ENCODE results near the gene ZDHHC7. TPM values are rescaled to one million over a fixed set of nuclear protein-coding genes. Genes with fewer than 3 reads are reported as not detected.
A peak's percentile ranks its signal among the peaks of the same experiment; 100 is the strongest.

Gene ZDHHC7
- total RNA-seq, 2 experiments from 2014 or later, result 20.7 to 23.6 TPM

GRCh38 chr16:84999857-85000480, 11.4 kb downstream of the ZDHHC7 start:
- Mint-ChIP-seq H3K4me3 (no peak overlapping the region), H3K27me3 (no peaks in the 10 kb centered on the region), H3K4me1 (ENCODE audit: low read depth) (peaks cover 43% of the 10 kb centered on the region), H3K36me3 (ENCODE audit: low read depth) (peaks cover 14% of the 10 kb centered on the region), H3K27ac (no peak overlapping the region), H3K9me3 (no peaks in the 10 kb centered on the region)
- DNase-seq, result no peak
- ATAC-seq, result no peak
- CTCF ChIA-PET, result no interaction called here
- POLR2A ChIA-PET, result no interaction called here
- intact Hi-C loops (cut with micrococcal nuclease), result no loop called here
- TF ChIP-seq, protein P1, sequence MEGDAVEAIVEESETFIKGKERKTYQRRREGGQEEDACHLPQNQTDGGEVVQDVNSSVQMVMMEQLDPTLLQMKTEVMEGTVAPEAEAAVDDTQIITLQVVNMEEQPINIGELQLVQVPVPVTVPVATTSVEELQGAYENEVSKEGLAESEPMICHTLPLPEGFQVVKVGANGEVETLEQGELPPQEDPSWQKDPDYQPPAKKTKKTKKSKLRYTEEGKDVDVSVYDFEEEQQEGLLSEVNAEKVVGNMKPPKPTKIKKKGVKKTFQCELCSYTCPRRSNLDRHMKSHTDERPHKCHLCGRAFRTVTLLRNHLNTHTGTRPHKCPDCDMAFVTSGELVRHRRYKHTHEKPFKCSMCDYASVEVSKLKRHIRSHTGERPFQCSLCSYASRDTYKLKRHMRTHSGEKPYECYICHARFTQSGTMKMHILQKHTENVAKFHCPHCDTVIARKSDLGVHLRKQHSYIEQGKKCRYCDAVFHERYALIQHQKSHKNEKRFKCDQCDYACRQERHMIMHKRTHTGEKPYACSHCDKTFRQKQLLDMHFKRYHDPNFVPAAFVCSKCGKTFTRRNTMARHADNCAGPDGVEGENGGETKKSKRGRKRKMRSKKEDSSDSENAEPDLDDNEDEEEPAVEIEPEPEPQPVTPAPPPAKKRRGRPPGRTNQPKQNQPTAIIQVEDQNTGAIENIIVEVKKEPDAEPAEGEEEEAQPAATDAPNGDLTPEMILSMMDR (IDR thresholded peaks at IDR 0.05), result no peak

- Mint-ChIP-seq H3K27me3 (no peaks in the 10 kb centered on the region), H3K4me1 (ENCODE audit: low read depth) (peaks cover 37% of the 10 kb centered on the region), H3K9me3 (no peaks in the 10 kb centered on the region), H3K4me3 (no peak overlapping the region), H3K27ac (no peak overlapping the region), H3K36me3 (ENCODE audit: low read depth) (peaks cover 21% of the 10 kb centered on the region)
- TF ChIP-seq, protein P1 (IDR thresholded peaks at IDR 0.05), result no peak
- ATAC-seq (no peak), DNase-seq (no peak)
- ChIA-PET POLR2A (interaction anchor here (0.6 kb wide), 1 partner anchor 392 kb away, joined by 3 read pairs; no protein-coding TSS in a partner anchor), CTCF (interaction anchor here (1.0 kb wide), 1 partner anchor 87 kb away, joined by 5 read pairs; no protein-coding TSS in a partner anchor)
- intact Hi-C loops (cut with micrococcal nuclease), result no loop called here
These were observed 12.1 kb downstream of the ZDHHC7 start for GRCh38 chr16:84999200-84999599.

DNA sequence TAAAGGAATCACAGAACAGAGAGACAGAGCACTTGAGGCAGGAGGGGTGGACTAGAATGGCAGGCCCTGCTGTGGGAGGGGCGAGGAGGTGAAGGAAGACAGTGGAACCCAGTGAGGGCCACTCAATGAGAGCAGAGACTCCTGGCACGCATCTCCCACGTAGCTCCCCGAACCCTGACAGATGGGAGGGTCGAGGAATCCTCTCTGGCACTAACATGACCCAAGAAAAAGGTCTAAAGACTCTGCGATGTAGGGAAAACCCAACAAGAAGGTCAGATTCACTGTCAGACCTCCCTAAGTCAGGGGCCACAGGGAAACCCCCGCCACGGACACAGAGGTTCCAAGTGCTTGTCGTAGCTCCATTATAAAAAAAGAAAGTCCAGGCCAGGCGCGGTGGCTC, 15.0 kb downstream of the ZDHHC7 start:
- no peak overlapping the region for H3K4me3 Mint-ChIP-seq
- peaks cover 14% of the 10 kb centered on the region for H3K4me1 Mint-ChIP-seq (ENCODE audit: low read depth)
- intact Hi-C loops (cut with micrococcal nuclease), result no loop called here
- H3K9me3 Mint-ChIP-seq, result no peaks in the 10 kb centered on the region
- ATAC-seq, result no peak
- DNase-seq, result no peak
- no peaks in the 10 kb centered on the region for H3K27me3 Mint-ChIP-seq
- TF ChIP-seq, protein P1 (IDR thresholded peaks at IDR 0.05), result no peak
- H3K27ac Mint-ChIP-seq, result no peak overlapping the region
- peaks cover 20% of the 10 kb centered on the region for H3K36me3 Mint-ChIP-seq (ENCODE audit: low read depth)
- POLR2A ChIA-PET, result interaction anchor here (1.0 kb wide), 1 partner anchor 14 kb away, joined by 4 read pairs; no protein-coding TSS in a partner anchor
- CTCF ChIA-PET, result interaction anchor here (1.0 kb wide), 1 partner anchor 28 kb away, joined by 3 read pairs; no protein-coding TSS in a partner anchor

- H3K27ac Mint-ChIP-seq, result peak overlapping the region; percentile 28
- no peaks in the 10 kb centered on the region for H3K27me3 Mint-ChIP-seq
- no peak for ATAC-seq
- H3K9me3 Mint-ChIP-seq, result no peaks in the 10 kb centered on the region
- H3K4me1 Mint-ChIP-seq (ENCODE audit: low read depth), result peaks cover 14% of the 10 kb centered on the region
- TF ChIP-seq, protein P1 (IDR thresholded peaks at IDR 0.05), result no peak
- peaks cover 24% of the 10 kb centered on the region for H3K36me3 Mint-ChIP-seq (ENCODE audit: low read depth)
- intact Hi-C loops (cut with micrococcal nuclease), result no loop called here
- no peak overlapping the region for H3K4me3 Mint-ChIP-seq
- CTCF ChIA-PET, result interaction anchor here (1.0 to 2.0 kb wide), 3 partner anchors 25 to 43 kb away, joined by 3 to 12 read pairs (median 6); no protein-coding TSS in a partner anchor
- peak; percentile 8 for DNase-seq
- POLR2A ChIA-PET, result no interaction called here
These were observed 15.7 kb downstream of the ZDHHC7 start for GRCh38 chr16:84995663-84996062.

DNA sequence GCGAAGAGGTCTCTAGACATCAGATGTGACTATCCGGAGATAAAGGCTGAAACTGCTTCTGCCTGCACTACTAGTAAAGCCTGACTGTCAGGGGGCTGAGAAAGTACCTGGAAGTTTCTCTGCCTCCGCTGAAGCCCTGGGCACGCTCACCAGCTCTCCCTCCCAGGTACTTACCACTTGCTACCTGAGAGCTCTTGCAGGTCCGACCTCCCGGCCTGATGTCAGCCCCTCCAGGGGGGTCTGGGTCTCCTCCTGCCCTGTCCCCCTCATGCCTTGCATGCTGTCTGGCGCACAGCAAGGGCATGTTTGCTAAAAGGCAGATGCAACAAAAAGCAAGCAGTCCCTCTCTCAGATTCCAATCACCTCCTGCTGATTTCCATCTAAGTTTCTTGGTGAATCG, 17.4 kb downstream of the ZDHHC7 start:
- CTCF ChIA-PET, result interaction anchor here (0.8 to 2.0 kb wide), 3 partner anchors 23 to 41 kb away, joined by 3 to 12 read pairs (median 6); no protein-coding TSS in a partner anchor
- Mint-ChIP-seq H3K27me3 (no peaks in the 10 kb centered on the region), H3K27ac (no peak overlapping the region), H3K9me3 (no peaks in the 10 kb centered on the region), H3K36me3 (ENCODE audit: low read depth) (peaks cover 30% of the 10 kb centered on the region), H3K4me3 (no peak overlapping the region), H3K4me1 (ENCODE audit: low read depth) (peaks cover 10% of the 10 kb centered on the region)
- ATAC-seq (no peak), DNase-seq (no peak)
- TF ChIP-seq, protein P1 (IDR thresholded peaks at IDR 0.05), result no peak
- POLR2A ChIA-PET, result interaction anchor here (1.8 kb wide), 1 partner anchor 17 kb away, joined by 4 read pairs; the partner anchor contains the start of gene ZDHHC7
- intact Hi-C loops (cut with micrococcal nuclease), result no loop called here

Data from activated CD8-positive, alpha-beta T cell treated with anti-CD3 and anti-CD28 coated beads for 36 hours (primary cell).